GM10266 (cell line): ENCODE measurements around the gene CPPED1.
"Not testable (repeated sequence)": the region's sequence is repeated elsewhere in the genome, so short reads cannot be mapped to it uniquely, and the experiment has no call there.

Experiments used
- DNase-seq: peaks from one replicate; pipeline ENCODE4 v3.0.0; 2012; ENCODE audit errors: extremely low spot score
- TF ChIP-seq, protein P1 (sequence below): IDR thresholded peaks from 2 replicates; pipeline ENCODE4 v1.5.1; 2012; ENCODE audit warnings: mild to moderate bottlenecking, low read depth; ENCODE audit not compliant: control insufficient read depth, insufficient read depth; ENCODE audit errors: missing control alignments

Gene CPPED1

GRCh38 chr16:12798846-12799245 lies 4.8 kb downstream of the CPPED1 start:
- no peak for DNase-seq
- TF ChIP-seq, protein P1, sequence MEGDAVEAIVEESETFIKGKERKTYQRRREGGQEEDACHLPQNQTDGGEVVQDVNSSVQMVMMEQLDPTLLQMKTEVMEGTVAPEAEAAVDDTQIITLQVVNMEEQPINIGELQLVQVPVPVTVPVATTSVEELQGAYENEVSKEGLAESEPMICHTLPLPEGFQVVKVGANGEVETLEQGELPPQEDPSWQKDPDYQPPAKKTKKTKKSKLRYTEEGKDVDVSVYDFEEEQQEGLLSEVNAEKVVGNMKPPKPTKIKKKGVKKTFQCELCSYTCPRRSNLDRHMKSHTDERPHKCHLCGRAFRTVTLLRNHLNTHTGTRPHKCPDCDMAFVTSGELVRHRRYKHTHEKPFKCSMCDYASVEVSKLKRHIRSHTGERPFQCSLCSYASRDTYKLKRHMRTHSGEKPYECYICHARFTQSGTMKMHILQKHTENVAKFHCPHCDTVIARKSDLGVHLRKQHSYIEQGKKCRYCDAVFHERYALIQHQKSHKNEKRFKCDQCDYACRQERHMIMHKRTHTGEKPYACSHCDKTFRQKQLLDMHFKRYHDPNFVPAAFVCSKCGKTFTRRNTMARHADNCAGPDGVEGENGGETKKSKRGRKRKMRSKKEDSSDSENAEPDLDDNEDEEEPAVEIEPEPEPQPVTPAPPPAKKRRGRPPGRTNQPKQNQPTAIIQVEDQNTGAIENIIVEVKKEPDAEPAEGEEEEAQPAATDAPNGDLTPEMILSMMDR = no peak

DNA sequence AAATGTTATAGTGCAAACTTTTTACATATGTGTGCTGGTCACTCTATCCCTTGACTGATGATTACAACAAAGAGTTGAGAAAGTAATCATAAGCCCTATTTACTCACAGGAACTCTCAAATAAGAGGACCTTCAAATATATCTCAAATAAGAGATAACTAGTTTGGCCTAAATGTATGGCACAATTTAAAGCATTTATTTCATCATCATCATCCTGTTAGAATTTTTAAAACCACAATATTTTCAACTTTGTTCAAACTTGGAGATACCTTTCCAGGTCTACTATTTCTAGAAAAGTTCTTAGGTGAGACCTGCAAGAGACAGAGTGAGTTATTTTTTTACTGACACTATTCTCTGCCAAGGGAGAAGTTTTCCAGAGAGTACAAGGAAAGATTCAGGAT lies 5.5 kb downstream of the CPPED1 start:
- TF ChIP-seq, protein P1 = no peak
- no peak for DNase-seq

DNA sequence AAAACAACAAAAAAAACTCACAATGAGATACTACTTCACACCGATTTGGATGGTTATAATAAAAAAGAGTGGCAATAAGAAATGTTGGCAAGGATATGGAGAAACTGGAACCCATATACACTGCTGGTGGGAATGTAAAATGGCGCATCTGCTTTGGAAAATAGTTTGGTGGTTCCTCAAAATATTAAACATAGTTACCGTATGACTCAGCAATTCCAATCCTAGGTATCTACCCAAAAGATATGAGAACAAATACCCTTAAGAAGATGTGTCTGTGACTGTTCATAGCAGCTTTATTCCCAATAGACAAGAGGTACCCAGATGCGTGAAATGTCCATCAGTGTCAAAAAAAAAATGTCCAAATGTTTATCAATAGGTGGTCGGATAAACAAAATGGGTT lies 7.2 kb downstream of the CPPED1 start:
- DNase-seq = no peak
- TF ChIP-seq, protein P1 = no peak

DNA sequence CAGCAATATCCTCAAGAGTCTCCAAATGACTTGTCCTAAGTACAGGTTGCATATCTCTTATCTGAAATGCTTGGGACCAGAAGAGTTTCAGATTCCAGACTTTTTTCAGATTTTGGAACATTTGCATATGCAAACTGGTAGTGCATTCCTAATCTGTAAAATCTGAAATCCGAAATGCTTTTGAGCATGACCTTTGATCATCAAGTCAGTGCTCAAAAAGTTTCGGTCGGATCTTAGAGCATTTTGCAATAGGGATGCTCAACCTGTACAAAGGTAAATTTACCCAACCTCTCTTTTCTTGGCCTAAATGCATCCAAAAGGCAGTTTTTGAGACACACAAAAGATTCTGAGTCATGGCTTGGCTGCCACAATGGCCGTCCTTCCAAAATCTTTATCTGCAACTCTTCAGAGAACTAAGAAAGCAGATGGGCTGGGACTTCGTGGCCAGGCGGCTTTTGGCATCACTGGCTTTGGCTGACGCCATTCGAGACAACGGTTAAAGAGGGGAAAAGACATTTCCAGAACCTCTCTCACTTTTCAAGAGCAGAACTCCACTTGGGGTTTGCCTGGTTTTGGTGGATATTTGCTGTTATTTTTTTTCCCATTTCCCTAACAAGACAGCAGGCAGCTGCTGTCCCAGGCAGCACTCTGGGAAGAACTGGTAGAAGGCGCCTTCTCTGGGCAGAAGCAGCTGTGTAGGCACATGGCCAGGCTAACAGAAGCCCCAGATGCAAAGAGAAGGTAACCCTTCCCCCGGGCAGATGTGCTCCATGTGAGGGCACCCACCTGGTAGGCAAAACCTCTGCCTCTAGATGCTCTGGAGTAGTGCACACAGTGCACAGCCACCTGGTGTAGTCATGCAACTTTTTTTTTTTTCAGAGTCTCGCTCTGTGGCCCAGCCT lies 8.9 kb downstream of the CPPED1 start:
- no peak for DNase-seq
- TF ChIP-seq, protein P1 = no peak

- TF ChIP-seq, protein P1 = no peak
- no peak for DNase-seq
Measured at GRCh38 chr16:12793865-12794240, 9.8 kb downstream of the CPPED1 start.

DNA sequence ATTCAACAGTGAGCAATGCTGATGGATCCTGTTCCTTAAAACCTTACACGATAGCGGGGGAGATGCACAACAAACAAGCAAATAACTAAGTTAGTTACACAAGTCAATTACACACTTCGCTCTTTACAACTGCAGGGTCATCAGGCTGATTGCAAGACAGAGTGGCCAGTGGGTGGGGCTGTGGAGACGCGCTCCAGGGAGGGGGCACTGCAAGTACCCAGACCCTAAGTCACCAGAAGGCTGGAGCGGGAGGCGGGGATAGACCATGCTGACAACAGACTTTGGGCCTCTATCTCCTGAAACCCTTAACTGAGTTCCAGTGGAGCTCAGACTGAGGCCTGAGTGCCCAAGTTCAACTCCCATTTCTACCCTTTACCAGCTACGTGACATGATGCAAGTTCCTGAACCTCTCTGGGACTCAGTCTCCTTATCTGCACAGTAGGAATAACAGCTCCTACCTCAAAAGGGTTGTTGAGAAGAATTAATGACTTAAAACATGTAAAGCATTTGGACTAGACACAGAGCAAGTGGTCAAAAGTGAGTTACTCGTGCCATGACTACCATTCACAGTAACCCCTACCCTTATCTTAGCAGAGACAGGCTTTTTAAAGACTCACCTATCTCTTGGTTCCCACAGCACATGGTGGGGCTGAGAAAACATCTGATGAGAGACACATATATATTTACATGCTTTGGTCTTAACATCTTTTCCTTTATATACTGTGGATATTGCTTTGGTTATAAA lies 10.4 kb downstream of the CPPED1 start:
- DNase-seq = no peak
- TF ChIP-seq, protein P1 = no peak

DNA sequence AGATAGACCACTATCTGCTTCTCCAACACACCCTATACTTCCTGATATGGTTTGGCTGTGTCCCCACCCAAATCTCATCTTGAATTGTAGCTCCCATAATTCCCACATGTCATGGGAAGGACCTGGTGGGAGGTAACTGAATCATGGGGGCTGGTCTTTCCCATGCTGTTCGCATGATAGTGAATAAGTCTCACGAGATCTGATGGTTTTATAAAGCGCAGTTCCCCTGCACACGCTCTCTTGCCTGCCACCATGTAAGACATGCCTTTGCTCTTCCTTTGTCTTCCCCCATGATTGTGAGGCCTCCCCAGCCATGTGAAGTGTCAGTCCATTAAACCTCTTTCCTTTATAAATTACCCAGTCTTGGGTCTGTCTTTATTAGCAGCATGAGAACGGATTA lies 11.2 kb downstream of the CPPED1 start:
- DNase-seq = not testable (repeated sequence)

GRCh38 chr16:12791340-12791739 lies 12.3 kb downstream of the CPPED1 start:
- TF ChIP-seq, protein P1 = no peak
- no peak for DNase-seq
